Brain microvascular endothelial cell (primary cell): ENCODE data around the gene PKDREJ.

Experiments
- DNase-seq: peaks from one replicate; pipeline ENCODE4 v3.0.0-alpha.2; 2020
- H3K27ac ChIP-seq: fragments of 250-450 bp; sonication (Bioruptor Pico); 2 replicates; pipeline ENCODE4 v1.5.1; 2020; ENCODE audit warnings: mild to moderate bottlenecking, moderate library complexity
- H3K27me3 ChIP-seq: fragments of 250-450 bp; sonication (Bioruptor Pico); replicated peaks from 2 replicates; pipeline ENCODE4 v1.5.1; 2020; ENCODE audit warnings: mild to moderate bottlenecking
- H3K36me3 ChIP-seq: fragments of 250-450 bp; sonication (Bioruptor Pico); replicated peaks from 2 replicates; pipeline ENCODE4 v1.5.1; 2020; ENCODE audit warnings: mild to moderate bottlenecking
- H3K4me3 ChIP-seq: 2 replicates; pipeline ENCODE4 v1.5.1; 2011; ENCODE audit warnings: low read depth, mild to moderate bottlenecking, control low read depth, low read length, moderate library complexity
- in situ Hi-C: cut with HindIII; loops from 2 replicates; pipeline ENCODE4 v1.10.0; 2017; ENCODE audit warnings: low sequenced_read_pairs, low pct_ligation_motif_present
- TF ChIP-seq, protein P1 (sequence below): IDR thresholded peaks from 2 replicates; pipeline ENCODE4 v1.5.1; 2011; ENCODE audit warnings: low read depth, mild to moderate bottlenecking, moderate library complexity, low read length, control low read depth, inconsistent platforms; ENCODE audit errors: missing control alignments

PKDREJ gene

DNA sequence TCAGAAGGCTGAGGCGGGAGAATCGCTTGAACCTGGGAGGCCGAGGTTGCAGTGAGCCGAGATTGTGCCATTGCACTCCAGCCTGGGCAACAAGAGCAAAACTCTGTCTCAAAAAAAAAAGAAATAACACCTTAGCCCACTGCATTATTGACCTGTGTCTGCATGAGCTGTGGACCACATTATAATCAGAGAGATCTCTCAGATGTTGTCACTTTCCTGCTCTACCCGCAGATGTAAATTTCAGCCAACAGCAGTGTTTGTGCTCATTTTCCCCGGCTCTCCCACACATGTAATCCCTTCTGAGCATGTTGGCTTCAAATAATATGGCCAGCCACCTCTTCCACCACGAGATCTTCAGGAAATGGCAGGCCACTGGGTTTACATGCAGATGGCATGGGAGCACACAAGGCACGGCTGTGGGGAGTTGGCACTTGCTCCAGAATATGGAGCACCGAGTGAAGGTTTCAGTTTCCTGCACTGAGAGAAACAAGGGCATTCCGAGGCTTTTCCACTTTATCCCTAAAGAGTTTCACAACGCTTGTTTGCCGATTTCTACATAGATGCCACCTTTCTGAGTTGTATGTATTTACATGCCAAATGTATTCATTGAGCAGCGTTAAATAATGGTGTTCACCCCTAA lies 32.8 kb downstream of the PKDREJ start:
- Histone ChIP-seq H3K27ac (no peak overlapping the region), H3K27me3 (no peaks in the 10 kb centered on the region), H3K4me3 (no peak overlapping the region), H3K36me3 (no peaks in the 10 kb centered on the region)
- TF ChIP-seq, protein P1, sequence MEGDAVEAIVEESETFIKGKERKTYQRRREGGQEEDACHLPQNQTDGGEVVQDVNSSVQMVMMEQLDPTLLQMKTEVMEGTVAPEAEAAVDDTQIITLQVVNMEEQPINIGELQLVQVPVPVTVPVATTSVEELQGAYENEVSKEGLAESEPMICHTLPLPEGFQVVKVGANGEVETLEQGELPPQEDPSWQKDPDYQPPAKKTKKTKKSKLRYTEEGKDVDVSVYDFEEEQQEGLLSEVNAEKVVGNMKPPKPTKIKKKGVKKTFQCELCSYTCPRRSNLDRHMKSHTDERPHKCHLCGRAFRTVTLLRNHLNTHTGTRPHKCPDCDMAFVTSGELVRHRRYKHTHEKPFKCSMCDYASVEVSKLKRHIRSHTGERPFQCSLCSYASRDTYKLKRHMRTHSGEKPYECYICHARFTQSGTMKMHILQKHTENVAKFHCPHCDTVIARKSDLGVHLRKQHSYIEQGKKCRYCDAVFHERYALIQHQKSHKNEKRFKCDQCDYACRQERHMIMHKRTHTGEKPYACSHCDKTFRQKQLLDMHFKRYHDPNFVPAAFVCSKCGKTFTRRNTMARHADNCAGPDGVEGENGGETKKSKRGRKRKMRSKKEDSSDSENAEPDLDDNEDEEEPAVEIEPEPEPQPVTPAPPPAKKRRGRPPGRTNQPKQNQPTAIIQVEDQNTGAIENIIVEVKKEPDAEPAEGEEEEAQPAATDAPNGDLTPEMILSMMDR: no peak
- in situ Hi-C loops: no loop called here
- no peak for DNase-seq

DNA sequence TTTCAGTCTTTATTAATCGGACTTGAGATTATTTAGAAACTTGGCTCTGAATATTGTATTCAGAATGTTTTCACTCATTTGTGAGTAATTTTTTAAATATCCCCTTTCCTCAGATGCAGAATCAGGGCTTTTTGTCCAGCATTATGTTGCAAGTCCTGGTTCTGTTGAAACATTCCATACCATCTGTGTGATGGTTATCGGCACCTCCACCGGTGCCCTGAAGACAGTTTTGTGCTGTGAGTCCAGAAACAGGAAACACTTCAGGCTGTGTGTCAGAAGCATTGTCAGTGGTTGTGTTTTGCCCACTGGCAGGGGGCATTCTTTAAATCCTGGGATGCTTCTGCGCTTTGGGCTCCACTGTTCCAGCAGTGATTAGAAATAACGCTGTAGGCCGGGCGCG lies 33.4 kb downstream of the PKDREJ start:
- TF ChIP-seq, protein P1: no peak
- H3K4me3 ChIP-seq: no peak overlapping the region
- no peak for DNase-seq

DNA sequence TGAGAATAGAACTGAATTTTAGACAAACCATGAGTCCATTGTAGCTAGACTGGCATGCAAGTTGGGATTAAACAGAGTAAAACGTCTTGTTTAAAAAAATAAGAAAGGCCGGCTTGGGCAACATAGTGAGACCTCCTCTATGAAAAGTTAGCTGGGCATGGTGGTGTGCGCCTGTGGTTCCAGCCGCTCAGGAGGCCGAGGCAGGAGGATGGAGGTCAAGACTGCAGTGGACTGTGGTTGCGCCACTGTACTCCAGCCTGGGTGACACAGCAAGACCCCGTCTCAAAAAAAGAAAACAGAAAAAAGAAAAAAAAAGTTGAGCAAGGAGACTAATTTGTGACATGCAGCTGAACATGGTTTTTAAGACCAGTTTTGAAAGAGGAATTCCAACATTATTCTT lies 36.6 kb downstream of the PKDREJ start:
- TF ChIP-seq, protein P1: no peak
- no peak for DNase-seq
- H3K27me3 ChIP-seq: no peaks in the 10 kb centered on the region
- no peak overlapping the region for H3K27ac ChIP-seq
- in situ Hi-C loops: no loop called here
- no peak overlapping the region for H3K4me3 ChIP-seq
- no peaks in the 10 kb centered on the region for H3K36me3 ChIP-seq

More for the DNA sequence above, 33.4 kb downstream of the PKDREJ start:
- Histone ChIP-seq H3K27me3 (no peaks in the 10 kb centered on the region), H3K36me3 (no peaks in the 10 kb centered on the region), H3K27ac (no peak overlapping the region)
- in situ Hi-C loops: no loop called here

DNA sequence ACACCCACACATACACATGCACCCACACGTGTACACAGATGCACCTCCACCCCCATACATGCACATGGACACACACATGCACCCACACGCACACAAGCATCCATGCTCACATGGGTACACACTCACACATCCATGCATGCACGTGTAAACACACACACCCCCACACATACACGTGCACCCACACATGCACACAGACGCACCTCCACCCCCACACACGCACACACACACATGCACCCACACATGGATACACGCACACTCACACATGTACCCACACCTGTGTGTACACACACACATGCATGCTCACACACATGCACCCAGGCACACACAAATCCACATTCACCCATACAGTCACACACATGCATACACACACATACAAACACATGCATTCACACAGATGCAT lies 37.5 kb downstream of the PKDREJ start:
- in situ Hi-C loops: no loop called here
- H3K36me3 ChIP-seq: no peaks in the 10 kb centered on the region
- H3K27ac ChIP-seq: no peak overlapping the region
- H3K4me3 ChIP-seq: no peak overlapping the region
- TF ChIP-seq, protein P1: no peak
- no peaks in the 10 kb centered on the region for H3K27me3 ChIP-seq
- no peak for DNase-seq

DNA sequence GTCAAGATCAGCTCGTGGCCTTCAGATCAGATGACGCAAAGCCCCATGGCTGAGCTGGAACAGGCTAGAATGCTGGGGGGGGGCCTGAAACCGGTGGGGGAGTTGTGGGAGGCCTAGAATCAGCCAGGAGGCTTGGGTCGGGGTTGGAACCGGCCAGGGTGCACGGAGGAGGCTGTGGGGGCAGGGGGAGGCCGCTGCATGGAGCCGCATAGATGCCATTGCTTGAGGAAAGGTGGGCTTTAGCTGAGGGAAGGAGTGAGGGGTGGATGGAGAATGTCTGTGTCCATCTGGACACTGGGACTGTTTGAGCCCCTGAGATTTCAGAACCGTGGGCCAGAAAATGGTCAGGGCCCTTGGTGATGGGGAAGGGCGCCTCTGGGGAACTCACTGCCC lies 38.2 kb downstream of the PKDREJ start:
- in situ Hi-C loops: no loop called here
- H3K27me3 ChIP-seq: no peaks in the 10 kb centered on the region
- DNase-seq: no peak
- no peak overlapping the region for H3K4me3 ChIP-seq
- no peaks in the 10 kb centered on the region for H3K36me3 ChIP-seq
- TF ChIP-seq, protein P1: no peak
- H3K27ac ChIP-seq: no peak overlapping the region
